KMS-11 (cell line): Measurements from ENCODE around the gene AJUBA.

Experiments
- H2AFZ ChIP-seq: fragments of 200-600 bp; sonication (generic); 2 replicates; pipeline ENCODE4 v1.6.1; 2016; ENCODE audit warnings: antibody characterized with exemption, mixed run types, low read depth
- H3K27ac ChIP-seq: fragments of 200-600 bp; sonication (generic); 2 replicates; pipeline ENCODE4 v1.6.1; 2016; ENCODE audit warnings: mild to moderate bottlenecking, mixed run types
- H3K27me3 ChIP-seq: fragments of 200-600 bp; sonication (generic); 2 replicates; pipeline ENCODE4 v1.6.1; 2017; ENCODE audit warnings: mild to moderate bottlenecking, low read depth, mixed run types, moderate library complexity; ENCODE audit not compliant: insufficient read depth
- H3K36me3 ChIP-seq: fragments of 200-600 bp; sonication (generic); 2 replicates; pipeline ENCODE4 v1.6.1; 2017; ENCODE audit warnings: mild to moderate bottlenecking, mixed run types; ENCODE audit not compliant: insufficient read depth
- H3K4me1 ChIP-seq: fragments of 200-600 bp; sonication (generic); 2 replicates; pipeline ENCODE4 v1.6.1; 2016; ENCODE audit warnings: mild to moderate bottlenecking, low read depth, mixed run types; ENCODE audit not compliant: poor library complexity, severe bottlenecking
- H3K4me2 ChIP-seq: fragments of 200-600 bp; sonication (generic); 2 replicates; pipeline ENCODE4 v1.7.0; 2016; ENCODE audit warnings: mild to moderate bottlenecking, mixed run types
- H3K4me3 ChIP-seq: fragments of 200-600 bp; sonication (generic); IDR thresholded peaks from 2 replicates; pipeline ENCODE4 v1.6.1; 2017; ENCODE audit warnings: low read depth, low read length, mixed read lengths; ENCODE audit not compliant: insufficient read depth
- H3K79me2 ChIP-seq: fragments of 200-600 bp; sonication (generic); 2 replicates; pipeline ENCODE4 v1.6.1; 2016; ENCODE audit warnings: low read depth, mixed run types; ENCODE audit not compliant: insufficient read depth
- H3K9ac ChIP-seq: fragments of 200-600 bp; sonication (generic); 2 replicates; pipeline ENCODE4 v1.6.1; 2016; ENCODE audit warnings: mild to moderate bottlenecking, mixed run types
- H4K20me1 ChIP-seq: fragments of 200-600 bp; sonication (generic); 2 replicates; pipeline ENCODE4 v1.6.1; 2016; ENCODE audit warnings: mild to moderate bottlenecking, mixed run types; ENCODE audit not compliant: insufficient read depth
- TF ChIP-seq, protein P1 (sequence below): fragments of 200-600 bp; sonication (generic); conservative IDR thresholded peaks from 2 replicates; pipeline ENCODE4 v1.6.1; 2017; ENCODE audit warnings: low read depth, mild to moderate bottlenecking, antibody characterized with exemption, low read length, moderate library complexity, mixed read lengths

AJUBA gene

DNA sequence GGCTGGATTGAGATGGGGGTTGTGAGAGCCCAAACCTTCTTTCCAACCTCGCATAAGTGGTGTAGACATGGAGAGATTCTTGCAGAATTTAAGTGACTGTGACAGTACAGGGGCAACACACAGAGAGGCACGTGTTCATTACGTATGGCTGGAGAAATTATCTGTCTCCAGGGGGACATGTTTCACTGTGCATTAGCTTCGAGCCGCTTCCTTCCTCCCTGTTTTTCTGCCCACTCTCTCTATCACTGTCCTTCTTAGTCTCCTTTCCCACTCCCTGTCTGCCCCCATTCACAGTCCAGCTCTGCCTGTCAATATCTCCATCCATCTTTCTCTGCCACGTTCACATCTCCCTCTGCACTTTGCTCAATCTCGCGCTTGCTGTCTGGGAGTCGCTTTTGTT, 39.1 kb upstream of the AJUBA start:
- Histone ChIP-seq H3K27ac (no peak overlapping the region), H3K27me3 (no peaks in the 10 kb centered on the region), H3K4me1 (no peaks in the 10 kb centered on the region), H2AFZ (no peak overlapping the region), H3K4me2 (no peak overlapping the region), H3K4me3 (no peak overlapping the region), H3K79me2 (no peaks in the 10 kb centered on the region), H3K9ac (no peak overlapping the region), H3K36me3 (no peaks in the 10 kb centered on the region), H4K20me1 (no peaks in the 10 kb centered on the region)
- TF ChIP-seq, protein P1, sequence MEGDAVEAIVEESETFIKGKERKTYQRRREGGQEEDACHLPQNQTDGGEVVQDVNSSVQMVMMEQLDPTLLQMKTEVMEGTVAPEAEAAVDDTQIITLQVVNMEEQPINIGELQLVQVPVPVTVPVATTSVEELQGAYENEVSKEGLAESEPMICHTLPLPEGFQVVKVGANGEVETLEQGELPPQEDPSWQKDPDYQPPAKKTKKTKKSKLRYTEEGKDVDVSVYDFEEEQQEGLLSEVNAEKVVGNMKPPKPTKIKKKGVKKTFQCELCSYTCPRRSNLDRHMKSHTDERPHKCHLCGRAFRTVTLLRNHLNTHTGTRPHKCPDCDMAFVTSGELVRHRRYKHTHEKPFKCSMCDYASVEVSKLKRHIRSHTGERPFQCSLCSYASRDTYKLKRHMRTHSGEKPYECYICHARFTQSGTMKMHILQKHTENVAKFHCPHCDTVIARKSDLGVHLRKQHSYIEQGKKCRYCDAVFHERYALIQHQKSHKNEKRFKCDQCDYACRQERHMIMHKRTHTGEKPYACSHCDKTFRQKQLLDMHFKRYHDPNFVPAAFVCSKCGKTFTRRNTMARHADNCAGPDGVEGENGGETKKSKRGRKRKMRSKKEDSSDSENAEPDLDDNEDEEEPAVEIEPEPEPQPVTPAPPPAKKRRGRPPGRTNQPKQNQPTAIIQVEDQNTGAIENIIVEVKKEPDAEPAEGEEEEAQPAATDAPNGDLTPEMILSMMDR = no peak

DNA sequence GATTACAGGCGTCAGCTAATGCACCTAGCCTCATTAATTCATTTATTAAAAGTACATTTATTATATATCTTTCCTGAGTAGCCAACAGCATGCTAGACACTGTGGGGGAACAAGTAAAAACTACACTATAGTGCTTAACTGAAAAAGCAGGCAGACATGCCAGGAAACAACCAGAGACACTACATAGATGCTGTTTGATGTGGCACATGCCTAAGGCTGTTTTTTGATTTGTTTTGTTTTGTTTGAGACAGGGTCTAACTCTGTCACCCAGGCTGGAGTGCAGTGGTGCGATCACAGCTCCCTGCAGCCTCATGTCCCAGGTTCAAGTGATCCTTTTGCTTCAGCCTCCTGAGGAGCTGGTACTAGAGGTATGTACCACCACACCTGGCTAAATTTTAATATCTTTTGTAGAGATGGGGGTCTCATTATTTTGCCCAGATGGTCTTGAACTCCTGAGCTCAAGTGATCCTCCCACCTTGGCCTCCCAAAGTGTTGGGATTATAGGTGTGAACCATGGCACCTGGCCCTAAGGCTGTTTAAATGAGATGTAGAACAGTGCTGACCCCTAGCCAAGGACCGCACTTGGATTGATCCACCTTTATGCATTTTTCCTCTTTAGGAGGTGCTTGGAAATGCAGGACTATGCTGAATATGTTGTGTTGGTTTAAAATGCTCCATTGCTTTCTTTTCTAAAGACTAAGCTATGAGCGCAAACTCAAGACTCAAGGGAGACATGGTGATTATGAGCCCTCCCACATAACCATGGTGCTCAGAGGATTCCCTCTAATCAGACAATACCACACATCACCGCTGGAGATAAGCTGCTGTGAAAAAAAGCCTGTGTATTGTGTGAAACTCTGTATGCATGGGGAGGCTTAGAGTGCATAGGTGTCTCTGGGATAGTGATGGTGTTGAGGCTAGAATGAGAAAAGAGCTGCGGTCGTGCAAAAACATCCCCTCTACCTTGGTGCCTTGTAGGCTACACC, 38.1 kb upstream of the AJUBA start:
- H3K4me3 ChIP-seq = no peak overlapping the region
- no peak overlapping the region for H3K4me2 ChIP-seq
- no peaks in the 10 kb centered on the region for H3K36me3 ChIP-seq
- H3K79me2 ChIP-seq = no peaks in the 10 kb centered on the region
- no peaks in the 10 kb centered on the region for H4K20me1 ChIP-seq
- no peak overlapping the region for H3K9ac ChIP-seq
- H2AFZ ChIP-seq = no peak overlapping the region
- H3K27ac ChIP-seq = no peak overlapping the region
- TF ChIP-seq, protein P1 = no peak
- H3K4me1 ChIP-seq = no peaks in the 10 kb centered on the region
- H3K27me3 ChIP-seq = no peaks in the 10 kb centered on the region

- Histone ChIP-seq H3K4me2 (no peak overlapping the region), H3K79me2 (no peaks in the 10 kb centered on the region), H4K20me1 (no peaks in the 10 kb centered on the region), H3K36me3 (no peaks in the 10 kb centered on the region), H2AFZ (no peak overlapping the region), H3K4me1 (no peaks in the 10 kb centered on the region), H3K4me3 (no peak overlapping the region), H3K27ac (no peak overlapping the region), H3K27me3 (no peaks in the 10 kb centered on the region), H3K9ac (no peak overlapping the region)
- TF ChIP-seq, protein P1 = no peak
Measured at GRCh38 chr14:23018107-23018506, 35.8 kb upstream of the AJUBA start.

GRCh38 chr14:23017091-23017490, 34.7 kb upstream of the AJUBA start:
- H3K4me1 ChIP-seq = no peaks in the 10 kb centered on the region
- H3K27ac ChIP-seq = no peak overlapping the region
- TF ChIP-seq, protein P1 = no peak
- no peak overlapping the region for H3K4me3 ChIP-seq
- H3K4me2 ChIP-seq = no peak overlapping the region
- no peak overlapping the region for H2AFZ ChIP-seq
- no peaks in the 10 kb centered on the region for H4K20me1 ChIP-seq
- H3K79me2 ChIP-seq = no peaks in the 10 kb centered on the region
- no peak overlapping the region for H3K9ac ChIP-seq
- H3K27me3 ChIP-seq = no peaks in the 10 kb centered on the region
- H3K36me3 ChIP-seq = no peaks in the 10 kb centered on the region
